Psoas muscle (tissue), 8 donors: ENCODE measurements around the gene ZNF239. TPM values are rescaled to one million over a fixed set of nuclear protein-coding genes. Genes with fewer than 3 reads are reported as not detected.

Source experiments
- ATAC-seq, 4 donors: fragments of 200-7000 bp; cut with Tn5 transposase; one replicate each; pipeline ENCODE4 v1.9.1; 2020; ENCODE audit warnings: moderate library complexity in 3 of 4, mild to moderate bottlenecking in 2 of 4
- DNase-seq, 2 donors: peaks; one replicate each; pipeline ENCODE4 v3.0.0-alpha.2; 2020
- H3K27ac ChIP-seq: fragments of 200-600 bp; one replicate; pipeline ENCODE4 v1.8.0; 2022
- H3K27me3 ChIP-seq, 3 donors: fragments of 200-600 bp in 1 of 3; one replicate each; pipeline versions ENCODE4 v1.6.1 to v1.8.0; 2013 to 2022; ENCODE audit warnings: low read length in 2 of 3, mild to moderate bottlenecking in 2 of 3, moderate library complexity in 1 of 3; ENCODE audit not compliant: insufficient read depth in 3 of 3
- H3K36me3 ChIP-seq, 2 donors: fragments of 200-600 bp in 1 of 2; one replicate each; pipeline versions ENCODE4 v1.6.1 to v1.8.0; 2013 to 2022; ENCODE audit warnings: low read depth in 1 of 2, mild to moderate bottlenecking in 1 of 2, moderate library complexity in 1 of 2; ENCODE audit not compliant: insufficient read depth in 1 of 2
- H3K4me1 ChIP-seq: fragments of 200-600 bp; one replicate; pipeline ENCODE4 v1.8.0; 2022
- H3K4me3 ChIP-seq: fragments of 200-600 bp; one replicate; pipeline ENCODE4 v1.8.0; 2022; ENCODE audit warnings: mild to moderate bottlenecking
- H3K9me3 ChIP-seq: fragments of 200-600 bp; one replicate; pipeline ENCODE4 v1.8.0; 2022
- CTCF ChIP-seq: fragments of 200-600 bp; IDR thresholded peaks from one replicate; pipeline ENCODE4 v1.8.0; 2022; ENCODE audit warnings: antibody characterized with exemption
- WGBS, 3 donors: extraction: QIAGEN DNeasy Blood & Tissue Kit; methylation state at CpG; one replicate each; pipeline versions ENCODE4 v1.1.6 to v1.1.7; 2013; 5-methylcytosine and 5-hydroxymethylcytosine counted together
- intact Hi-C, 2 donors: fragments of 100-400 bp; cut with DNase I; formaldehyde crosslinking; loops; one replicate each; pipeline versions ENCODE4 v1.11.0 to v1.14.2; 2022
- polyA plus RNA-seq, 3 donors: library from polyadenylated mRNA; stranded (reverse); fragments of 200-250 nt; gene quantifications; one replicate each; pipeline ENCODE4 v1.2.3, GENCODE V29; 2013
- total RNA-seq, 4 donors: library from RNA; stranded (reverse); fragmentation: NEBNext Ultra II Directional in 2 of 4; extraction: Animal tissue kit (Norgen Biotek cat#: 25700) in 2 of 4; gene quantifications; one replicate each; pipeline versions ENCODE4 v1.2.1 to v1.2.4, GENCODE V29; 2021 to 2023
- donor health status: healthy with polysubstance abuse.
- donor health status: DM: no; HTN: no; CAD: no; lungs with moderate emphysema.
- donor health status: Bipolar disorder and iron deficiency.
- donor health status: healthy.
- donor health status: DM: yes; HTN: yes; CAD: no.
- donor health status: DM: no; HTN: no; CAD: no.
- donor health status: DM: no; HTN: no; CAD: no.
- donor health status: DM: yes; HTN: yes; CAD: no.

The ZNF239 gene
- total and polyA plus RNA-seq, 7 donors: 3.2 to 8.3 (median 4.5) TPM

- intact Hi-C loops: no loop called here
- Histone ChIP-seq H3K27me3 (no peaks in the 10 kb centered on the region), H3K9me3 (peaks cover 55% of the 10 kb centered on the region), H3K36me3 (no peaks in the 10 kb centered on the region), H3K27ac (no peak overlapping the region), H3K4me3 (no peak overlapping the region), H3K4me1 (no peaks in the 10 kb centered on the region)
- 73 to 84% (median 73%) methylated on average over 1 of the region's 1 CpG for WGBS, 3 donors
- no peak for TF ChIP-seq CTCF
- ATAC-seq: no peak
- no peak for DNase-seq
These were observed 49.8 kb downstream of the ZNF239 start for GRCh38 chr10:43524434-43525247.

Other genes with a start within 250 kb of the ZNF239 start
- gene FXYD4, start 203.0 kb downstream of the ZNF239 start, total RNA-seq: 1 to 10 TPM in 1 of 4 donors, not detected in 3; 3.0 TPM
- under 1 TPM in 2 of 3 donors, not detected in 1; 0.18 to 0.74 TPM for gene FXYD4, start 203.0 kb downstream of the ZNF239 start, polyA plus RNA-seq
- 100 to 1,000 TPM in 2 of 4 donors, 10 to 100 TPM in 2; 68.0 to 154 (median 110) TPM for gene HNRNPF, start 165.4 kb downstream of the ZNF239 start, total RNA-seq
- 100 to 1,000 TPM in 1 of 3 donors, 10 to 100 TPM in 2; 62.1 to 126 (median 75.2) TPM for gene HNRNPF, start 165.4 kb downstream of the ZNF239 start, polyA plus RNA-seq
- gene ZNF487, start 137.5 kb downstream of the ZNF239 start, total RNA-seq: 1 to 10 TPM; 1.2 to 2.1 (median 1.5) TPM
- 1 to 10 TPM; 2.0 to 9.8 (median 2.5) TPM for gene ZNF487, start 137.5 kb downstream of the ZNF239 start, polyA plus RNA-seq
- gene ZNF485, start 31.8 kb upstream of the ZNF239 start, total RNA-seq: 1 to 10 TPM; 3.4 to 6.4 (median 3.9) TPM
- gene ZNF485, start 31.8 kb upstream of the ZNF239 start, polyA plus RNA-seq: 1 to 10 TPM; 3.1 to 8.2 (median 7.0) TPM
- gene ZNF32, start 74.3 kb upstream of the ZNF239 start, total RNA-seq: 10 to 100 TPM; 46.5 to 55.5 (median 50.5) TPM
- 100 to 1,000 TPM in 1 of 3 donors, 10 to 100 TPM in 2; 69.9 to 145 (median 75.9) TPM for gene ZNF32, start 74.3 kb upstream of the ZNF239 start, polyA plus RNA-seq